ENCODE measurements around the gene TMUB1.

TMUB1 gene

DNA sequence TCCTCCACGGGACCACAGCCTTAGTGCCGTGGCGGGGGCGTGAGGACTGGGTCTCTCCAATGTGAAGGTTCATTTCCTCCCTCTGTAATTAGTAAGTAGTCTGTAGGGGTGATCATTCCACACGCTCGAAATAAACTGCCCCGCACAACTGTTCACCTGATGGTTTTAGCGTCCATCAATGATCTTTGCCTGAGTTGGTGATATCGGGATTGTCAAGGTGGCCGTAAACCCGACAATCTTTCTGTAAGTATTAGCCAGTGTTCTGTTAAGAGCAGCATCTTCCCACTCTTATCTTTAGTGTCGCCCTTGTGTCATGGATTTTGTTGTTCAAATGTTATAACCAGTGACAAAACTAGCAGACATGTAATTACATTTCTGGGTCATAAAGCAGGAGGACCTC is 20.7 kb upstream of the TMUB1 start:
- H3K9ac ChIP-seq (ENCODE audit: low read length), result no peak overlapping the region
- no peaks in the 10 kb centered on the region for H3K36me3 ChIP-seq (replicated peaks; ENCODE audit: insufficient read depth, low read length)
- no peaks in the 10 kb centered on the region for H3K4me1 ChIP-seq (ENCODE audit: low read length)
- H3K4me3 ChIP-seq (ENCODE audit: low read length), result no peak overlapping the region
- DNase-seq, result no peak
- peaks cover 52% of the 10 kb centered on the region for H3K79me2 ChIP-seq (ENCODE audit: low read length)
- no peaks in the 10 kb centered on the region for H3K27me3 ChIP-seq (replicated peaks; ENCODE audit: insufficient read depth, low read length)
- H3K9me2 ChIP-seq (replicated peaks; ENCODE audit: insufficient read depth, low read length), result no peaks in the 10 kb centered on the region
- H2AFZ ChIP-seq (ENCODE audit: low read length), result no peak overlapping the region
- no peak for TF ChIP-seq EZH2 (optimal IDR thresholded peaks at IDR 0.05; ENCODE audit: low read depth, low read length)
- no peak for TF ChIP-seq EZH2phosphoT487 (IDR thresholded peaks at IDR 0.05; ENCODE audit: low read length)
- TF ChIP-seq CTCF (IDR thresholded peaks at IDR 0.05; ENCODE audit: low read length), result no peak
- H4K20me1 ChIP-seq (ENCODE audit: insufficient read depth, low read length), result 0 out of 2 replicates have a peak, but pooled peaks cover 5% of the 10 kb centered on the region
- no peaks in the 10 kb centered on the region for H3F3A ChIP-seq (ENCODE audit: insufficient read depth, low read length)
- no peaks in the 10 kb centered on the region for H3K9me3 ChIP-seq (replicated peaks; ENCODE audit: insufficient read depth, low read length)
- no peak overlapping the region for H3K4me2 ChIP-seq (ENCODE audit: low read depth, low read length)
- no peak overlapping the region for H3K27ac ChIP-seq (ENCODE audit: low read length)

DNA sequence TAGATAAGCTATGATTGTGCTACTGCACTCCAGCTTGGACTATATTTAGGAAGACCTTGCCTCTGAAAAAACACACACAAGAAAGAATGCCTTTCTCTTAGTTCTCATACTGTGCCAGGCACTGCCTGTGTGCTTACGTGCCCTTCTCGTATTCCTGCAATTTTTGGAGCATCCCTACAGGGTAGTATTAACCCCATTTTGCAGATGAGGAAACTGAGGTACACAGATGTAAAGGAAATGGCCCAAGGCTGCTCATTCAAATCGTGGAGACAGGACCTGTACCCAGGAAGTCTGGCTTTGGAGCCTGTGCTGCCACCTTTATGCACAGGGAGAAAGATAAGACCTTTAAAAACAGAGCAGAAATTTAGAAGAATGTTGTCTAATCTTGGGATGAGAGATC is 19.7 kb upstream of the TMUB1 start:
- no peak overlapping the region for H3K4me2 ChIP-seq (ENCODE audit: low read depth, low read length)

GRCh38 chr7:151101621-151102396 is 18.5 kb upstream of the TMUB1 start:
- no peaks in the 10 kb centered on the region for H3K4me1 ChIP-seq (ENCODE audit: low read length)
- no peak overlapping the region for H3K9ac ChIP-seq (ENCODE audit: low read length)
- H3K9me3 ChIP-seq (replicated peaks; ENCODE audit: insufficient read depth, low read length), result no peaks in the 10 kb centered on the region
- no peaks in the 10 kb centered on the region for H3K36me3 ChIP-seq (replicated peaks; ENCODE audit: insufficient read depth, low read length)
- no peak for DNase-seq
- no peak overlapping the region for H3K27ac ChIP-seq (ENCODE audit: low read length)
- H3K4me3 ChIP-seq (ENCODE audit: low read length), result no peak overlapping the region
- H3F3A ChIP-seq (ENCODE audit: insufficient read depth, low read length), result no peaks in the 10 kb centered on the region
- TF ChIP-seq EZH2 (optimal IDR thresholded peaks at IDR 0.05; ENCODE audit: low read depth, low read length), result no peak
- no peak for TF ChIP-seq EZH2phosphoT487 (IDR thresholded peaks at IDR 0.05; ENCODE audit: low read length)
- no peak for TF ChIP-seq CTCF (IDR thresholded peaks at IDR 0.05; ENCODE audit: low read length)
- no peak overlapping the region for H2AFZ ChIP-seq (ENCODE audit: low read length)
- no peak overlapping the region for H3K4me2 ChIP-seq (ENCODE audit: low read depth, low read length)
- 0 out of 2 replicates have a peak, but pooled peaks cover 5% of the 10 kb centered on the region for H4K20me1 ChIP-seq (ENCODE audit: insufficient read depth, low read length)
- no peaks in the 10 kb centered on the region for H3K27me3 ChIP-seq (replicated peaks; ENCODE audit: insufficient read depth, low read length)
- H3K79me2 ChIP-seq (ENCODE audit: low read length), result peaks cover 72% of the 10 kb centered on the region
- H3K9me2 ChIP-seq (replicated peaks; ENCODE audit: insufficient read depth, low read length), result no peaks in the 10 kb centered on the region

More for the DNA sequence above, 19.7 kb upstream of the TMUB1 start:
- Histone ChIP-seq H3K9me2 (replicated peaks; ENCODE audit: insufficient read depth, low read length) (no peaks in the 10 kb centered on the region), H3K9ac (ENCODE audit: low read length) (no peak overlapping the region), H3K27ac (ENCODE audit: low read length) (no peak overlapping the region), H2AFZ (ENCODE audit: low read length) (no peak overlapping the region), H3F3A (ENCODE audit: insufficient read depth, low read length) (no peaks in the 10 kb centered on the region), H3K9me3 (replicated peaks; ENCODE audit: insufficient read depth, low read length) (no peaks in the 10 kb centered on the region), H3K27me3 (replicated peaks; ENCODE audit: insufficient read depth, low read length) (no peaks in the 10 kb centered on the region), H3K36me3 (replicated peaks; ENCODE audit: insufficient read depth, low read length) (no peaks in the 10 kb centered on the region), H3K4me3 (ENCODE audit: low read length) (no peak overlapping the region), H3K79me2 (ENCODE audit: low read length) (peaks cover 61% of the 10 kb centered on the region), H3K4me1 (ENCODE audit: low read length) (no peaks in the 10 kb centered on the region), H4K20me1 (ENCODE audit: insufficient read depth, low read length) (0 out of 2 replicates have a peak, but pooled peaks cover 5% of the 10 kb centered on the region)
- DNase-seq, result no peak
- no peak for TF ChIP-seq EZH2phosphoT487 (IDR thresholded peaks at IDR 0.05; ENCODE audit: low read length)
- no peak for TF ChIP-seq CTCF (IDR thresholded peaks at IDR 0.05; ENCODE audit: low read length)
- no peak for TF ChIP-seq EZH2 (optimal IDR thresholded peaks at IDR 0.05; ENCODE audit: low read depth, low read length)

All from MM.1S (cell line).